Measurements from ENCODE around the gene KATNA1. TPM values are rescaled to one million over a fixed set of nuclear protein-coding genes. Genes with fewer than 3 reads are reported as not detected.

The KATNA1 gene
- total and polyA plus RNA-seq, 4 donors: 14.6 to 25.0 (median 16.7) TPM

- Histone ChIP-seq H3K27ac (ENCODE audit: low read depth, low read length) (no peak overlapping the region), H3K36me3 (ENCODE audit: control insufficient read depth, insufficient read depth, low read length) (peaks cover 12% of the 10 kb centered on the region), H3K4me3 (ENCODE audit: low read depth, low read length) (no peak overlapping the region), H3K27me3 (ENCODE audit: control insufficient read depth, insufficient read depth, low read length) (no peaks in the 10 kb centered on the region), H3K4me1 (ENCODE audit: control insufficient read depth, insufficient read depth, low read length) (no peaks in the 10 kb centered on the region), H3K9me3 (ENCODE audit: control insufficient read depth, insufficient read depth, low read length) (no peaks in the 10 kb centered on the region)
- DNase-seq (ENCODE audit: low read depth in 4 of 6, low spot score in 6 of 6): no peak
These were observed 20.8 kb downstream of the KATNA1 start for GRCh38 chr6:149627672-149628071.

DNA sequence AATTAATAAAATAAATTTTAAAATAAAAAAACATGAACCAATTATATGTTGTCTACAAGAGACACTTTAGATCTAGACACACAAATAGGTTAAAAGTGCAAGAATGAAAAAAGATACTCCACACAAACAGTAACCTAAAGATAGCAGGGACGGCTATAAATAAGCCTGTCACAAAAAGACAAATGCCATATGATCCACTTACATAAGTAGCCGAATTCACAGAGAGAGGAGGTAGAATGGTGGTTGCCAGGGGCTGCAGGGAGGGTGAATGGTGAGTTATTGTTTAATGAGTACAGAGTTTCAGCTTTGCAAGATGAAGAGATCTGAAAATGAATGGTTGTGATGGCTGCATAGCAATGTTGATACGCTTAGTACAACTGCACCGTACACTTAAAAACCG, 32.7 kb downstream of the KATNA1 start:
- no peak for DNase-seq (ENCODE audit: low read depth in 4 of 6, low spot score in 6 of 6)
- Histone ChIP-seq H3K4me1 (ENCODE audit: control insufficient read depth, insufficient read depth, low read length) (no peaks in the 10 kb centered on the region), H3K4me3 (ENCODE audit: low read depth, low read length) (no peak overlapping the region), H3K27ac (ENCODE audit: low read depth, low read length) (no peak overlapping the region), H3K27me3 (ENCODE audit: control insufficient read depth, insufficient read depth, low read length) (no peaks in the 10 kb centered on the region), H3K36me3 (ENCODE audit: control insufficient read depth, insufficient read depth, low read length) (peaks cover 12% of the 10 kb centered on the region), H3K9me3 (ENCODE audit: control insufficient read depth, insufficient read depth, low read length) (peaks cover 2% of the 10 kb centered on the region)
- WGBS (ENCODE audit: insufficient coverage): no CpG with 5 or more reads among the region's 5 CpGs

- WGBS (ENCODE audit: insufficient coverage): 100% methylated on average over 2 of the region's 4 CpGs
- H3K27me3 ChIP-seq (ENCODE audit: control insufficient read depth, insufficient read depth, low read length): no peaks in the 10 kb centered on the region
- H3K9me3 ChIP-seq (ENCODE audit: control insufficient read depth, insufficient read depth, low read length): peaks cover 2% of the 10 kb centered on the region
- H3K27ac ChIP-seq (ENCODE audit: low read depth, low read length): no peak overlapping the region
- DNase-seq (ENCODE audit: low read depth in 4 of 6, low spot score in 6 of 6): no peak
- H3K4me3 ChIP-seq (ENCODE audit: low read depth, low read length): no peak overlapping the region
- peaks cover 7% of the 10 kb centered on the region for H3K36me3 ChIP-seq (ENCODE audit: control insufficient read depth, insufficient read depth, low read length)
- no peaks in the 10 kb centered on the region for H3K4me1 ChIP-seq (ENCODE audit: control insufficient read depth, insufficient read depth, low read length)
These were observed 34.2 kb downstream of the KATNA1 start for GRCh38 chr6:149614337-149614736.

- Histone ChIP-seq H3K27ac (ENCODE audit: low read depth, low read length) (no peak overlapping the region), H3K9me3 (ENCODE audit: control insufficient read depth, insufficient read depth, low read length) (peaks cover 2% of the 10 kb centered on the region), H3K4me1 (ENCODE audit: control insufficient read depth, insufficient read depth, low read length) (no peaks in the 10 kb centered on the region), H3K4me3 (ENCODE audit: low read depth, low read length) (no peak overlapping the region), H3K36me3 (ENCODE audit: control insufficient read depth, insufficient read depth, low read length) (no peaks in the 10 kb centered on the region), H3K27me3 (ENCODE audit: control insufficient read depth, insufficient read depth, low read length) (no peaks in the 10 kb centered on the region)
- DNase-seq (ENCODE audit: low read depth in 4 of 6, low spot score in 6 of 6): peak in 1 of 6 donors; percentile 2
- 85% methylated on average over 5 of the region's 7 CpGs for WGBS (ENCODE audit: insufficient coverage)
These were observed 40.0 kb downstream of the KATNA1 start for GRCh38 chr6:149608381-149608982.

- Histone ChIP-seq H3K4me1 (ENCODE audit: control insufficient read depth, insufficient read depth, low read length) (no peaks in the 10 kb centered on the region), H3K27ac (ENCODE audit: low read depth, low read length) (no peak overlapping the region), H3K36me3 (ENCODE audit: control insufficient read depth, insufficient read depth, low read length) (peaks cover 18% of the 10 kb centered on the region), H3K9me3 (ENCODE audit: control insufficient read depth, insufficient read depth, low read length) (no peaks in the 10 kb centered on the region), H3K4me3 (ENCODE audit: low read depth, low read length) (no peak overlapping the region), H3K27me3 (ENCODE audit: control insufficient read depth, insufficient read depth, low read length) (no peaks in the 10 kb centered on the region)
- WGBS (ENCODE audit: insufficient coverage): 100% methylated on average over 2 of the region's 4 CpGs
- DNase-seq (ENCODE audit: low read depth in 4 of 6, low spot score in 6 of 6): no peak
These were observed 48.0 kb downstream of the KATNA1 start for GRCh38 chr6:149600508-149600907.

- no CpG with 5 or more reads among the region's 1 CpG for WGBS (ENCODE audit: insufficient coverage)
- Histone ChIP-seq H3K4me1 (ENCODE audit: control insufficient read depth, insufficient read depth, low read length) (no peaks in the 10 kb centered on the region), H3K27ac (ENCODE audit: low read depth, low read length) (no peak overlapping the region), H3K4me3 (ENCODE audit: low read depth, low read length) (no peak overlapping the region), H3K27me3 (ENCODE audit: control insufficient read depth, insufficient read depth, low read length) (no peaks in the 10 kb centered on the region), H3K36me3 (ENCODE audit: control insufficient read depth, insufficient read depth, low read length) (peaks cover 44% of the 10 kb centered on the region), H3K9me3 (ENCODE audit: control insufficient read depth, insufficient read depth, low read length) (no peaks in the 10 kb centered on the region)
- no peak for DNase-seq (ENCODE audit: low read depth in 4 of 6, low spot score in 6 of 6)
These were observed 55.1 kb downstream of the KATNA1 start for GRCh38 chr6:149593408-149593807.

DNA sequence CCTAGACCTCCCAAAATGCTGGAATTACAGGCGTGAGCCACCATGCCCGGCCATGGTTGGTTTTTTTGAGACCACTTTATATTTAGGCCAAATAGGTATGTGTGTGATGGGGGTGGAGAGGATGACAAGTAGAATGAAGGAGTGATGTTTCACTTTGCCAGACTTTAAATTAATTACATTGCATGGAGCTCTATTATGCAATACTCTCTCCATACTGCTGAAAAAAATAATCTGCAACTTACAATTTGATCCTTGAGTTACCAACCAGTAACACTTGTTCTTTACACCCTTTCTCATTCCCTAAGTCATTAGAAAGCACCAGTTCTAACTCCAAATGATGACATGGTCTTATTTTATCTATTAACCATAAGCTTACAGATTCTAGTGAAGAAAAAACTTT, 55.5 kb downstream of the KATNA1 start:
- H3K4me1 ChIP-seq (ENCODE audit: control insufficient read depth, insufficient read depth, low read length): no peaks in the 10 kb centered on the region
- no peaks in the 10 kb centered on the region for H3K9me3 ChIP-seq (ENCODE audit: control insufficient read depth, insufficient read depth, low read length)
- no peak overlapping the region for H3K4me3 ChIP-seq (ENCODE audit: low read depth, low read length)
- no peak overlapping the region for H3K27ac ChIP-seq (ENCODE audit: low read depth, low read length)
- H3K36me3 ChIP-seq (ENCODE audit: control insufficient read depth, insufficient read depth, low read length): peaks cover 43% of the 10 kb centered on the region
- no peaks in the 10 kb centered on the region for H3K27me3 ChIP-seq (ENCODE audit: control insufficient read depth, insufficient read depth, low read length)
- no CpG with 5 or more reads among the region's 2 CpGs for WGBS (ENCODE audit: insufficient coverage)
- no peak for DNase-seq (ENCODE audit: low read depth in 4 of 6, low spot score in 6 of 6)

GRCh38 chr6:149586149-149586548, 62.4 kb downstream of the KATNA1 start:
- Histone ChIP-seq H3K9me3 (ENCODE audit: control insufficient read depth, insufficient read depth, low read length) (no peaks in the 10 kb centered on the region), H3K27ac (ENCODE audit: low read depth, low read length) (no peak overlapping the region), H3K4me1 (ENCODE audit: control insufficient read depth, insufficient read depth, low read length) (no peaks in the 10 kb centered on the region), H3K36me3 (ENCODE audit: control insufficient read depth, insufficient read depth, low read length) (peaks cover 36% of the 10 kb centered on the region), H3K27me3 (ENCODE audit: control insufficient read depth, insufficient read depth, low read length) (no peaks in the 10 kb centered on the region), H3K4me3 (ENCODE audit: low read depth, low read length) (no peak overlapping the region)
- 64% methylated on average over 2 of the region's 2 CpGs for WGBS (ENCODE audit: insufficient coverage)
- DNase-seq (ENCODE audit: low read depth in 4 of 6, low spot score in 6 of 6): no peak

GRCh38 chr6:149581349-149581748, 67.2 kb downstream of the KATNA1 start:
- no peak overlapping the region for H3K4me3 ChIP-seq (ENCODE audit: low read depth, low read length)
- no peak for DNase-seq (ENCODE audit: low read depth in 4 of 6, low spot score in 6 of 6)
- H3K36me3 ChIP-seq (ENCODE audit: control insufficient read depth, insufficient read depth, low read length): peaks cover 28% of the 10 kb centered on the region
- no peaks in the 10 kb centered on the region for H3K4me1 ChIP-seq (ENCODE audit: control insufficient read depth, insufficient read depth, low read length)
- H3K27ac ChIP-seq (ENCODE audit: low read depth, low read length): no peak overlapping the region
- no peaks in the 10 kb centered on the region for H3K9me3 ChIP-seq (ENCODE audit: control insufficient read depth, insufficient read depth, low read length)
- H3K27me3 ChIP-seq (ENCODE audit: control insufficient read depth, insufficient read depth, low read length): no peaks in the 10 kb centered on the region
- WGBS (ENCODE audit: insufficient coverage): 100% methylated on average over 1 of the region's 5 CpGs

DNA sequence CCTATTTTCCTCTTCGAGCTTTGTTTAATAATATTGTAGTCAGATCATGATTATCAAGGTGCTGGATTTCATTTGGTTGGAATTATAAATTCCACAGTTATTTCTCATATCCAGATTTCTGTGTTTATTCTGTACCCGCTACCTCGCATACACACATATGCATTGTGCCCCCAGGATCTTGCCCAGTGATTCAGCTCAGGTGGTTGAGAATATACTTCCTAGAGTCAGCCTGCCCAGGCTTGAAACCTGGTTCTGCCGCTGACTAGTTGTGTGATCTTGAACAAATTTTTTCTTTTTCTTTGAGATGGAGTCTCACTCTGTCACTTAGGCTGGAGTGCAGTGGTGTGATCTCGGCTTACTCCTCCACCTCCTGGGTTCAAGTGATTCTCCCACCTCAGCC, 67.6 kb downstream of the KATNA1 start:
- Histone ChIP-seq H3K27me3 (ENCODE audit: control insufficient read depth, insufficient read depth, low read length) (no peaks in the 10 kb centered on the region), H3K4me3 (ENCODE audit: low read depth, low read length) (no peak overlapping the region), H3K27ac (ENCODE audit: low read depth, low read length) (no peak overlapping the region), H3K36me3 (ENCODE audit: control insufficient read depth, insufficient read depth, low read length) (peaks cover 25% of the 10 kb centered on the region), H3K9me3 (ENCODE audit: control insufficient read depth, insufficient read depth, low read length) (no peaks in the 10 kb centered on the region), H3K4me1 (ENCODE audit: control insufficient read depth, insufficient read depth, low read length) (no peaks in the 10 kb centered on the region)
- no peak for DNase-seq (ENCODE audit: low read depth in 4 of 6, low spot score in 6 of 6)
- WGBS (ENCODE audit: insufficient coverage): 100% methylated on average over 2 of the region's 5 CpGs
